OCI-LY3 (cell line): ENCODE measurements around the gene ZXDC.

Experiments used
- H2AFZ ChIP-seq: fragments of 200-600, 300-600 bp; shearing (Covaris generic); 2 replicates; pipeline ENCODE4 v1.6.0; 2014; ENCODE audit warnings: antibody characterized with exemption, low read depth, low read length
- H3K27ac ChIP-seq: fragments of 200-600, 300-600 bp; sonication (generic); 2 replicates; pipeline ENCODE4 v1.5.1; 2014; ENCODE audit warnings: mild to moderate bottlenecking, low read length, moderate library complexity, mixed read lengths
- H3K27me3 ChIP-seq: fragments of 200-600, 300-600 bp; sonication (generic); 2 replicates; pipeline ENCODE4 v1.6.1; 2014; ENCODE audit warnings: low read depth, low read length, mixed read lengths
- H3K36me3 ChIP-seq: fragments of 200-600, 300-600 bp; sonication (generic); replicated peaks from 2 replicates; pipeline ENCODE3; 2014; ENCODE audit warnings: low read depth, low read length, mixed read lengths
- H3K4me1 ChIP-seq: fragments of 300-600, 200-600 bp; sonication (generic); 2 replicates; pipeline ENCODE4 v1.6.1; 2014; ENCODE audit warnings: low read length, mixed read lengths
- H3K4me2 ChIP-seq: fragments of 200-600, 300-600 bp; sonication (generic); 2 replicates; pipeline ENCODE4 v1.6.1; 2014; ENCODE audit warnings: low read length, mixed read lengths
- H3K4me3 ChIP-seq: fragments of 300-600, 200-600 bp; sonication (generic); 2 replicates; pipeline ENCODE4 v1.5.1; 2014; ENCODE audit warnings: antibody characterized with exemption, mild to moderate bottlenecking, low read length, moderate library complexity
- H3K79me2 ChIP-seq: fragments of 300-600, 200-600 bp; shearing (Covaris generic); 2 replicates; pipeline ENCODE4 v1.6.1; 2014; ENCODE audit warnings: mild to moderate bottlenecking, low read length, mixed read lengths
- H3K9ac ChIP-seq: fragments of 300-600, 200-600 bp; shearing (Covaris generic); 2 replicates; pipeline ENCODE4 v1.6.0; 2014; ENCODE audit warnings: mild to moderate bottlenecking, low read length, moderate library complexity
- H3K9me3 ChIP-seq: fragments of 200-600, 300-600 bp; shearing (Covaris generic); 2 replicates; pipeline ENCODE4 v1.6.1; 2014; ENCODE audit warnings: low read length, mixed read lengths; ENCODE audit not compliant: insufficient read depth
- H4K20me1 ChIP-seq: fragments of 200-600, 300-600 bp; sonication (generic); 2 replicates; pipeline ENCODE4 v1.6.1; 2016; ENCODE audit warnings: low read length, mixed read lengths; ENCODE audit not compliant: insufficient read depth
- EZH2phosphoT487 ChIP-seq: fragments of 200-600 bp; shearing (Covaris generic); IDR thresholded peaks from 2 replicates; pipeline ENCODE4 v1.6.1; 2018; ENCODE audit warnings: antibody characterized with exemption, mixed run types, low read depth
- TF ChIP-seq, protein P1 (sequence below): fragments of 200-600, 300-600 bp; sonication (generic); IDR thresholded peaks from 2 replicates; pipeline ENCODE4 v1.5.1; 2014; ENCODE audit warnings: antibody characterized with exemption, low read length, low read depth

Gene ZXDC

DNA sequence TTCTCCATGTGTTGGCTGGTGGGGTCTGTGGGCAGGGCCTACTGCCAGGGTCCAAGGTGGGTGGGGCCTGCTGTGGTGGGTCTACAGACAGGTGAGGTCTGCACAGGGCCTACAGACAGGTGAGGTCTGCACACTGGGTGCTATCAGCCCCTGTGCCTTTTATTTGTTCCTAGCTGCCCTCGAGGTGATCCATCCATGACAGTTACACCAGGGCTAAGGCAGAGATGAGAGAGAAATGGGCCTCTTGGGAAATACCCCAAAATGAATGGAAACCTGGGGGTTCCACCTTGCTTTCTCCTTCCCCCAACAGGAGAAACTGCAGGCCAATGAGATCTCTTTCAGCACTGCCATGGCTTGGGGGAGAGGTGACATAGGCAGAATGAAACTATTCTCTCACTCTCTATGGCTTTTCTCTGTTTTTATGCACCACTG lies 44.6 kb downstream of the ZXDC start:
- Histone ChIP-seq H3K27ac (peak overlapping the region; percentile 77), H4K20me1 (no peaks in the 10 kb centered on the region), H2AFZ (no peak overlapping the region), H3K4me1 (peaks cover 21% of the 10 kb centered on the region), H3K79me2 (no peaks in the 10 kb centered on the region), H3K9me3 (peaks cover 4% of the 10 kb centered on the region; the same call in 1 of the 2 replicates), H3K4me2 (peak overlapping the region; percentile 56), H3K27me3 (no peaks in the 10 kb centered on the region), H3K36me3 (peaks cover 16% of the 10 kb centered on the region), H3K9ac (peak overlapping the region; percentile 27; the same call in 1 of the 2 replicates), H3K4me3 (peak overlapping the region; percentile 9; the same call in 1 of the 2 replicates)
- TF ChIP-seq, protein P1, sequence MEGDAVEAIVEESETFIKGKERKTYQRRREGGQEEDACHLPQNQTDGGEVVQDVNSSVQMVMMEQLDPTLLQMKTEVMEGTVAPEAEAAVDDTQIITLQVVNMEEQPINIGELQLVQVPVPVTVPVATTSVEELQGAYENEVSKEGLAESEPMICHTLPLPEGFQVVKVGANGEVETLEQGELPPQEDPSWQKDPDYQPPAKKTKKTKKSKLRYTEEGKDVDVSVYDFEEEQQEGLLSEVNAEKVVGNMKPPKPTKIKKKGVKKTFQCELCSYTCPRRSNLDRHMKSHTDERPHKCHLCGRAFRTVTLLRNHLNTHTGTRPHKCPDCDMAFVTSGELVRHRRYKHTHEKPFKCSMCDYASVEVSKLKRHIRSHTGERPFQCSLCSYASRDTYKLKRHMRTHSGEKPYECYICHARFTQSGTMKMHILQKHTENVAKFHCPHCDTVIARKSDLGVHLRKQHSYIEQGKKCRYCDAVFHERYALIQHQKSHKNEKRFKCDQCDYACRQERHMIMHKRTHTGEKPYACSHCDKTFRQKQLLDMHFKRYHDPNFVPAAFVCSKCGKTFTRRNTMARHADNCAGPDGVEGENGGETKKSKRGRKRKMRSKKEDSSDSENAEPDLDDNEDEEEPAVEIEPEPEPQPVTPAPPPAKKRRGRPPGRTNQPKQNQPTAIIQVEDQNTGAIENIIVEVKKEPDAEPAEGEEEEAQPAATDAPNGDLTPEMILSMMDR: no peak
- no peak for TF ChIP-seq EZH2phosphoT487

DNA sequence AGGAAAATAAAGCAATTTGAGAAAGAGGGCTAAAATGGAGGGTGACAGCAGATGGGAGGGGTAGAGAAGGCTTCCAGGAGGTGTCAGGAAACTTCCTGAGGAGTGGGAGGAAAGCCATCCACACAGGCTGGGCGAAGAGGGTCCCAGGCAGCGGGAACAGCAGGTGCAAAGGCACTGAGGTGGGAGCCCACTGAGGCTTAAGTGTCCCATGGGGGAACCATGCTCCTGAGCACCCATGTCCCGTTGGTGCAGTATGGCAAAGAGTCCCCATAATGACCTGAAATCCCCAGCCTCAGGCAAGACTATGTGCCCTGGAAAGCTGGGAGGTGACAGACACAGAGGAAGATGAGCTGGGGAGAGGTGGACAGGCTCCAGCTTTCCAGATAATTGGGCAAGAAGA lies 50.9 kb downstream of the ZXDC start:
- H3K9me3 ChIP-seq: peaks cover 4% of the 10 kb centered on the region; the same call in 1 of the 2 replicates
- TF ChIP-seq, protein P1: no peak
- TF ChIP-seq EZH2phosphoT487: no peak
- no peak overlapping the region for H3K4me2 ChIP-seq
- H3K4me3 ChIP-seq: no peak overlapping the region
- H3K36me3 ChIP-seq: peaks cover 7% of the 10 kb centered on the region
- H3K79me2 ChIP-seq: no peaks in the 10 kb centered on the region
- H2AFZ ChIP-seq: no peak overlapping the region
- H3K27ac ChIP-seq: no peak overlapping the region
- H3K4me1 ChIP-seq: no peaks in the 10 kb centered on the region
- no peaks in the 10 kb centered on the region for H3K27me3 ChIP-seq
- no peaks in the 10 kb centered on the region for H4K20me1 ChIP-seq
- no peak overlapping the region for H3K9ac ChIP-seq

DNA sequence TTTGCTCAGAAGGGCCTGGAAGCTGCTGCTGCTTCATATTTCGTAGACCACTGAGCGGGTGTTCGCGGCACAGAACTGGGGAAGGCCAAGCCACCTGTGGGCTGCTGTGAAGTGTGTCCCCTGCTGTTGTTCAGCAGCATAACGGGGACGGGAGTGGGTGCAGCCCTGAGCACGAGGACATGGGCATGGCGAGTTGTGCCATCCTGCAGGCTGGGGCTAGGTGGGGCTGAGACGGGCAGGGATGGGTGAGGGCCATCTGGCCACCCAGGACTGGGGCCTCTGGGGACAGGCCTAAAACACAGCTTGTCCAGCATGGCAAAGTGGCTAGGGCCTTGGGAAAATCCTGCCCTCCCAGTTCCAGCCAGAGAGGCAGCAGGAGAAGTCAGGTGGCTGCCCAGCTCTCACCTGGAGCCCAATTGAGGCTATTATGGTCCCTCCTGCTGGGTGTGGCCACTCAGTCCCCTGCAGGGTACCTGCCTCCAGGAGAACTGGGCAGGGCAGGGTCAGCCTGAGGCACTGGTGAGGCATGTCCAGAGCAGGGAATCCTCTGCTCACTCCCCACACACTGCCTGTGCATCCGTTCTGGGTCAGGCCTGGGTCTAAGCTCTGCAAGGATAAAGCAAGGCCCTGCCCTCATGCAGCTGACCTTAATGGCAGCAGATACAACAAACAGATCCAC lies 51.5 kb downstream of the ZXDC start:
- TF ChIP-seq, protein P1: no peak
- TF ChIP-seq EZH2phosphoT487: no peak
- no peaks in the 10 kb centered on the region for H4K20me1 ChIP-seq
- no peaks in the 10 kb centered on the region for H3K4me1 ChIP-seq
- H3K79me2 ChIP-seq: no peaks in the 10 kb centered on the region
- no peak overlapping the region for H2AFZ ChIP-seq
- no peaks in the 10 kb centered on the region for H3K27me3 ChIP-seq
- no peak overlapping the region for H3K4me3 ChIP-seq
- H3K9ac ChIP-seq: no peak overlapping the region
- H3K4me2 ChIP-seq: no peak overlapping the region
- no peak overlapping the region for H3K27ac ChIP-seq
- peaks cover 7% of the 10 kb centered on the region for H3K36me3 ChIP-seq
- peaks cover 4% of the 10 kb centered on the region; the same call in 1 of the 2 replicates for H3K9me3 ChIP-seq

DNA sequence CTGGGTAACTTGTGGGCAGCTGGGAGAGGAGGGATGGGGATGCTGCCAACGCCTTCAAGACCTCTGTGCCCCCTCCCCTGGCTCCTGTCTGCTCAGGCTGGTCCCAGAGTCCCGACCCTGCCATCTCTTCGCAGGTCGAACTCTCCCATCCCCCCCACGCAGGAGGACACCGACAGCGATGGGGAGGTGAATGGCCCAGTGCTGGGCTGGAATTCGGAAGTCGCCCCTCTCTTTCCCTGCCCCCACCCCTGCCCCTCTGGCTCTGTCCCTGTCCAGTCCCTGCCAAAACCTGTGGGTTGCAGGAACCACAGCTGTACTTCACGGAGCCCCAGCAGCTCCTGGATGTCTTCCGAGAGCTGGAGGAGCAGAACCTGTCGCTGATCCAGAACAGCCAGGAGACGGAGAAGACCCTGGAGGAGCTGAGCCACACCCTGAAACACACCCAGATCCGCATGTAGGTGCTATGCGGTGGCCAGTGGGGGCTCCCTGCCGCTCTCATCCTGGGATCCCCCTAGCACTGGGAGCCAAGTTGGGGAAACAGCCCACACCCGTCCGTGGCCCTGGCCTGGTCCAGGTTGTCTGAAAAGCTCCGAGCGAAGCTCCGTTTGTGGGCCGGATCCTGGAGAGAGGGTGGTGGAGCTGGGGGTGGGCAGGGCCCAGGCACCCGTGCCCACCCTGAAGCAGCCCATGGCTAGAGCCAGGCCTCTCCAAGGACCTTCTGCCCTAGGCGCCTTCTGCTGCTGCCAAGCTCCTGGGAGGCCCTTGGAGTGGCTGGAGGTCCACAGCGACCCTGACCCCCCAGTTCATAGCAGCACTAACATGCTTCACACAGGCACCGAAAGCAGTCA lies 52.3 kb downstream of the ZXDC start:
- Histone ChIP-seq H3K4me2 (no peak overlapping the region), H3K9me3 (peaks cover 4% of the 10 kb centered on the region; the same call in 1 of the 2 replicates), H3K4me1 (no peaks in the 10 kb centered on the region), H3K27ac (no peak overlapping the region), H3K27me3 (no peaks in the 10 kb centered on the region), H3K36me3 (peaks cover 7% of the 10 kb centered on the region), H3K79me2 (no peaks in the 10 kb centered on the region), H4K20me1 (no peaks in the 10 kb centered on the region), H2AFZ (no peak overlapping the region), H3K4me3 (no peak overlapping the region), H3K9ac (no peak overlapping the region)
- no peak for TF ChIP-seq EZH2phosphoT487
- TF ChIP-seq, protein P1: no peak
